ENCODE measurements around the gene CLSTN1. TPM values are rescaled to one million over a fixed set of nuclear protein-coding genes. Genes with fewer than 3 reads are reported as not detected.

The CLSTN1 gene
- total RNA-seq, 5 donors from 2014 or later (not counting 1 experiment from before 2014, with no cell fraction given), result 84.6 to 105 (median 91.2) TPM

DNA sequence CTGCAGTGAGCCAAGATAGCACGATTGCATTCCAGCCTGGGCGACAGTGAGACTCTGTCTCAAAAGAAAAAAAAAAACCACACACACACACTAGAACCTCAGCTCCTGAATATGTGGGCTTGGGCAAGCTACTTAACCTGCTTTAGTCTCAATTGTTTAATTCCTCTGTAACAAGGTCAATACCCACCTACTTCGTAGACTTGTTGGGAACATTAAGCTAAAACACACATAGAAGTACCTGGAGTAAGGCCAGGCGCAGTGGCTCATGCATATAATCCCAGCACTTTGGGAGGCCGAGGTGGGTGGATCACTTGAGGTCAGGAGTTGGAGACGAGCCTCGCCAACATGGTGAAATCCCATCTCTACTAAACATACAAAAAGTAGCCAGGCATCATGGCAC lies 77.1 kb downstream of the CLSTN1 start:
- H3K9me3 ChIP-seq, result no peaks in the 10 kb centered on the region
- Mint-ChIP-seq H3K4me1 (no peaks in the 10 kb centered on the region), H3K4me3 (no peak overlapping the region), H3K27me3 (no peaks in the 10 kb centered on the region), H3K9me3 (no peaks in the 10 kb centered on the region), H3K27ac (no peak overlapping the region), H3K36me3 (peaks cover 43% of the 10 kb centered on the region)
- CTCF ChIA-PET, result no interaction called here
- no peak overlapping the region for H3K4me3 ChIP-seq (ENCODE audit: control insufficient read depth in 1 of 2, extremely low read depth in 1 of 2, low read length in 1 of 2)
- no peak overlapping the region for H3K27ac ChIP-seq (ENCODE audit: low read length)
- no peaks in the 10 kb centered on the region for H3K27me3 ChIP-seq (replicated peaks in 1 of 2; ENCODE audit: control insufficient read depth in 2 of 2, extremely low read depth in 1 of 2, insufficient read depth in 2 of 2, low read length in 1 of 2)
- H3K36me3 ChIP-seq (ENCODE audit: control insufficient read depth in 2 of 2, extremely low read depth in 1 of 2, insufficient read depth in 1 of 2, low read length in 1 of 2), result peaks cover 15 to 65% of the 10 kb centered on the region in 2 donors
- ATAC-seq (replicated peaks in 1 of 4), result no peak
- DNase-seq, result no peak
- POLR2A ChIA-PET, result interaction anchor here in 1 of 2 donors (0.6 kb wide), 1 partner anchor 126 kb away, joined by 3 read pairs; no protein-coding TSS in a partner anchor
- WGBS (ENCODE audit: insufficient coverage), result 100% methylated on average over 1 of the region's 7 CpGs
- no peaks in the 10 kb centered on the region for H3K4me1 ChIP-seq (ENCODE audit: control insufficient read depth in 1 of 2, extremely low read depth in 1 of 2, insufficient read depth in 2 of 2, low read length in 2 of 2)

GRCh38 chr1:9746211-9746610 lies 77.6 kb downstream of the CLSTN1 start:
- ATAC-seq (replicated peaks in 1 of 4) (no peak), DNase-seq (no peak)
- H3K27ac Mint-ChIP-seq, result no peak overlapping the region
- 95% methylated on average over 3 of the region's 3 CpGs for WGBS (ENCODE audit: insufficient coverage)
- H3K36me3 Mint-ChIP-seq, result peaks cover 42% of the 10 kb centered on the region
- ChIA-PET CTCF (interaction anchor here (0.6 to 0.7 kb wide), 2 partner anchors 604 to 995 kb away, joined by 7 to 9 read pairs; no protein-coding TSS in a partner anchor), POLR2A (interaction anchor here (0.6 kb wide), 2 partner anchors 127 to 128 kb away, joined by 3 to 5 read pairs; no protein-coding TSS in a partner anchor)
- H3K4me3 Mint-ChIP-seq, result no peak overlapping the region
- Histone ChIP-seq H3K36me3 (ENCODE audit: control insufficient read depth in 2 of 2, extremely low read depth in 1 of 2, insufficient read depth in 1 of 2, low read length in 1 of 2) (peaks cover 15 to 64% of the 10 kb centered on the region in 2 donors), H3K9me3 (no peaks in the 10 kb centered on the region), H3K27ac (ENCODE audit: low read length) (no peak overlapping the region), H3K4me3 (ENCODE audit: control insufficient read depth in 1 of 2, extremely low read depth in 1 of 2, low read length in 1 of 2) (no peak overlapping the region), H3K27me3 (replicated peaks in 1 of 2; ENCODE audit: control insufficient read depth in 2 of 2, extremely low read depth in 1 of 2, insufficient read depth in 2 of 2, low read length in 1 of 2) (no peaks in the 10 kb centered on the region), H3K4me1 (ENCODE audit: control insufficient read depth in 1 of 2, extremely low read depth in 1 of 2, insufficient read depth in 2 of 2, low read length in 2 of 2) (no peaks in the 10 kb centered on the region)
- no peaks in the 10 kb centered on the region for H3K9me3 Mint-ChIP-seq
- no peaks in the 10 kb centered on the region for H3K27me3 Mint-ChIP-seq
- no peaks in the 10 kb centered on the region for H3K4me1 Mint-ChIP-seq

DNA sequence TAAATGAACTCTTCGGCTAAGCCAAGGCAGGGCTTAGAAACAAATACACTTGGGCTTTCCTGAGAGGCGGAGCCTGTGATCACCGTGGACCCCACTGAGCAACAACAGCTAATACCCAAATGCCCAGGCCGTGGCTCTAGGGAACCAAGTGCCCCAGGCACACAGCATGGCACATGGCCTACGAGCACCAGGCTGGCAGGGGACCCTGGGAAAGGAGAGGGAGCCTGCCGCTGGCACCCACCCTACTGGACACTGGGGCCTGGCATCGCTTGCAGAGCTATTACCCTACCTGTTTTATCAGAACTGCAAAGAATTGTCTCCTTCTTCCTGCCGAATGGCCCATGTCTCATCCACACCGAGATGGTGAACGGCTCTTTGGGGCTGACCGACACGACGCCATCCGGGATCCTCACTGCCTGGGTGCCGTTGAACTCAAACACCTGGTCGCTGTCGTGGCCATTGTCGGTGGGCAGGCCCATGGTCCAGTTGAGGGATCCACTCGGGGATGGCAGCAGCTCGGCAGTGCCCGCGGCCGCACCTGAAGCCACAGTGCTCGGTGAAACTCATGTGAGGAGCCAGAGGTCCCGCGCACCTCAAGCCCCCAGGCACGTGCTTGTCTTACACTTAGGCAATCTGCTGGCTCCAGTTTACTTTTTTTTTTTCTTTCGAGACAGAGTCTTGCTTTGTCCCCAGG lies 79.5 kb downstream of the CLSTN1 start:
- H3K27me3 Mint-ChIP-seq, result no peaks in the 10 kb centered on the region
- H3K4me3 Mint-ChIP-seq, result no peak overlapping the region
- Histone ChIP-seq H3K9me3 (no peaks in the 10 kb centered on the region), H3K36me3 (ENCODE audit: control insufficient read depth in 2 of 2, extremely low read depth in 1 of 2, insufficient read depth in 1 of 2, low read length in 1 of 2) (peaks cover 4 to 74% of the 10 kb centered on the region in 2 donors), H3K4me1 (ENCODE audit: control insufficient read depth in 1 of 2, extremely low read depth in 1 of 2, insufficient read depth in 2 of 2, low read length in 2 of 2) (no peaks in the 10 kb centered on the region), H3K27ac (ENCODE audit: low read length) (no peak overlapping the region), H3K4me3 (ENCODE audit: control insufficient read depth in 1 of 2, extremely low read depth in 1 of 2, low read length in 1 of 2) (no peak overlapping the region), H3K27me3 (replicated peaks in 1 of 2; ENCODE audit: control insufficient read depth in 2 of 2, extremely low read depth in 1 of 2, insufficient read depth in 2 of 2, low read length in 1 of 2) (no peaks in the 10 kb centered on the region)
- H3K27ac Mint-ChIP-seq, result no peak overlapping the region
- WGBS (ENCODE audit: insufficient coverage), result 96% methylated on average over 28 of the region's 28 CpGs
- ATAC-seq (replicated peaks in 1 of 4), result no peak
- DNase-seq, result no peak
- no peaks in the 10 kb centered on the region for H3K4me1 Mint-ChIP-seq
- no peaks in the 10 kb centered on the region for H3K9me3 Mint-ChIP-seq
- CTCF ChIA-PET, result no interaction called here
- POLR2A ChIA-PET, result no interaction called here
- peaks cover 44% of the 10 kb centered on the region for H3K36me3 Mint-ChIP-seq

DNA sequence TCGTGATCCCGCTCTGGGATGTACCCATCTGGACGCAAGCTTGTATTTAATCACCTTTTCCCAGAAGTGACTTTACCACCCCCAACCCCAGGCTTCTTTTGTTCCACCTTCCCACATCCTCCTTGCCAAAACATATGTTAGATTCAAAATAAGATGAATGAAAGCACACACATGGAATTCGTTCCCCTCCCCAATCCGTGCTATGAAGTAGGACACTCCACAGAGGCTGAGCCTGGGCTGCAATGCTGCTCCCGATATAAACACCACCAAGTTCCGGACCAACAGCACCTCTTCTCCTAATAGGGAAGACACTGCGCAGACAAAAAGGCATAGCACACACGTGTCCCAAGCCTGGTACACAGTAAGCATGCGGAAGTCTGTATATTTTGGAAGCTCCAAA lies 86.1 kb downstream of the CLSTN1 start:
- Mint-ChIP-seq H3K4me1 (peaks cover 23 to 29% (median 27%) of the 10 kb centered on the region in 3 donors), H3K27me3 (no peaks in the 10 kb centered on the region), H3K27ac (peak overlapping the region; percentile 85 to 88), H3K9me3 (no peaks in the 10 kb centered on the region), H3K36me3 (peaks cover 49% of the 10 kb centered on the region), H3K4me3 (no peak overlapping the region)
- H3K4me1 ChIP-seq (ENCODE audit: control insufficient read depth in 1 of 2, extremely low read depth in 1 of 2, insufficient read depth in 2 of 2, low read length in 2 of 2), result peaks cover 0 to 25% of the 10 kb centered on the region in 2 experiments
- DNase-seq, result no peak
- no peak overlapping the region for H3K4me3 ChIP-seq (ENCODE audit: control insufficient read depth in 1 of 2, extremely low read depth in 1 of 2, low read length in 1 of 2)
- H3K27ac ChIP-seq (ENCODE audit: low read length), result no peak overlapping the region
- CTCF ChIA-PET, result no interaction called here
- POLR2A ChIA-PET, result interaction anchor here in 1 of 2 donors (0.5 kb wide), 1 partner anchor 44 kb away, joined by 4 read pairs; no protein-coding TSS in a partner anchor
- peaks cover 22 to 90% of the 10 kb centered on the region in 2 donors for H3K36me3 ChIP-seq (ENCODE audit: control insufficient read depth in 2 of 2, extremely low read depth in 1 of 2, insufficient read depth in 1 of 2, low read length in 1 of 2)
- ATAC-seq (replicated peaks in 1 of 4), result no peak
- WGBS (ENCODE audit: insufficient coverage), result 94% methylated on average over 5 of the region's 10 CpGs
- H3K9me3 ChIP-seq, result no peaks in the 10 kb centered on the region
- no peaks in the 10 kb centered on the region for H3K27me3 ChIP-seq (replicated peaks in 1 of 2; ENCODE audit: control insufficient read depth in 2 of 2, extremely low read depth in 1 of 2, insufficient read depth in 2 of 2, low read length in 1 of 2)

GRCh38 chr1:9737057-9737456 lies 86.7 kb downstream of the CLSTN1 start:
- peaks cover 47% of the 10 kb centered on the region for H3K36me3 Mint-ChIP-seq
- peaks cover 27 to 33% (median 31%) of the 10 kb centered on the region in 3 donors for H3K4me1 Mint-ChIP-seq
- no peaks in the 10 kb centered on the region for H3K9me3 Mint-ChIP-seq
- peaks cover 0 to 27% of the 10 kb centered on the region in 2 experiments for H3K4me1 ChIP-seq (ENCODE audit: control insufficient read depth in 1 of 2, extremely low read depth in 1 of 2, insufficient read depth in 2 of 2, low read length in 2 of 2)
- H3K27ac ChIP-seq (ENCODE audit: low read length), result no peak overlapping the region
- no peak for DNase-seq
- no peak overlapping the region for H3K4me3 ChIP-seq (ENCODE audit: control insufficient read depth in 1 of 2, extremely low read depth in 1 of 2, low read length in 1 of 2)
- 40% methylated on average over 1 of the region's 9 CpGs for WGBS (ENCODE audit: insufficient coverage)
- no peak overlapping the region for H3K4me3 Mint-ChIP-seq
- no peak for ATAC-seq (replicated peaks in 1 of 4)
- ChIA-PET CTCF (no interaction called here), POLR2A (no interaction called here)
- H3K27ac Mint-ChIP-seq, result peak overlapping the region; percentile 55 to 85
- no peaks in the 10 kb centered on the region for H3K9me3 ChIP-seq
- H3K27me3 ChIP-seq (replicated peaks in 1 of 2; ENCODE audit: control insufficient read depth in 2 of 2, extremely low read depth in 1 of 2, insufficient read depth in 2 of 2, low read length in 1 of 2), result no peaks in the 10 kb centered on the region
- H3K27me3 Mint-ChIP-seq, result no peaks in the 10 kb centered on the region
- H3K36me3 ChIP-seq (ENCODE audit: control insufficient read depth in 2 of 2, extremely low read depth in 1 of 2, insufficient read depth in 1 of 2, low read length in 1 of 2), result peaks cover 22 to 91% of the 10 kb centered on the region in 2 donors

- Histone ChIP-seq H3K4me3 (ENCODE audit: control insufficient read depth in 1 of 2, extremely low read depth in 1 of 2, low read length in 1 of 2) (no peak overlapping the region), H3K27ac (ENCODE audit: low read length) (no peak overlapping the region), H3K9me3 (no peaks in the 10 kb centered on the region), H3K27me3 (replicated peaks in 1 of 2; ENCODE audit: control insufficient read depth in 2 of 2, extremely low read depth in 1 of 2, insufficient read depth in 2 of 2, low read length in 1 of 2) (no peaks in the 10 kb centered on the region), H3K4me1 (ENCODE audit: control insufficient read depth in 1 of 2, extremely low read depth in 1 of 2, insufficient read depth in 2 of 2, low read length in 2 of 2) (peaks cover 0 to 35% of the 10 kb centered on the region in 2 experiments), H3K36me3 (ENCODE audit: control insufficient read depth in 2 of 2, extremely low read depth in 1 of 2, insufficient read depth in 1 of 2, low read length in 1 of 2) (peaks cover 22 to 92% of the 10 kb centered on the region in 2 donors)
- no peak for DNase-seq
- ATAC-seq (replicated peaks in 1 of 4), result no peak
- peaks cover 35 to 40% (median 39%) of the 10 kb centered on the region in 3 donors for H3K4me1 Mint-ChIP-seq
- ChIA-PET POLR2A (no interaction called here), CTCF (no interaction called here)
- H3K27me3 Mint-ChIP-seq, result no peaks in the 10 kb centered on the region
- WGBS (ENCODE audit: insufficient coverage), result 100% methylated on average over 2 of the region's 5 CpGs
- H3K36me3 Mint-ChIP-seq, result peaks cover 47% of the 10 kb centered on the region
- H3K4me3 Mint-ChIP-seq, result no peak overlapping the region
- no peaks in the 10 kb centered on the region for H3K9me3 Mint-ChIP-seq
- peak overlapping the region; percentile 11 to 16 for H3K27ac Mint-ChIP-seq
Measured at GRCh38 chr1:9736241-9736640, 87.5 kb downstream of the CLSTN1 start.

Data from T-cell (primary cell).